ENCODE results near the gene REPS1.

REPS1 gene

GRCh38 chr6:138987080-138987642 lies 892 bp downstream of the REPS1 start:
- Histone ChIP-seq H3K27me3 (ENCODE audit: control insufficient read depth in 5 of 5, insufficient read depth in 4 of 5, low read length in 5 of 5) (no peaks in the 10 kb centered on the region), H3K4me1 (ENCODE audit: control insufficient read depth in 5 of 5, insufficient read depth in 5 of 5, low read length in 5 of 5) (peaks cover 0 to 25% (median 23%) of the 10 kb centered on the region in 5 donors), H3K27ac (ENCODE audit: low read depth, low read length) (peak overlapping the region; percentile 33), H3K9ac (ENCODE audit: low read length in 5 of 5) (peak overlapping the region in 4 of 5 donors; percentile 80 to 91 (median 88)), H3K9me3 (ENCODE audit: control insufficient read depth in 5 of 5, low read length in 5 of 5) (no peaks in the 10 kb centered on the region), H3K4me3 (ENCODE audit: low read depth in 1 of 5, low read length in 5 of 5) (peak overlapping the region; percentile 73 to 92 (median 91)), H3K36me3 (ENCODE audit: control insufficient read depth in 5 of 5, insufficient read depth in 5 of 5, low read length in 5 of 5) (no peaks in the 10 kb centered on the region)

DNA sequence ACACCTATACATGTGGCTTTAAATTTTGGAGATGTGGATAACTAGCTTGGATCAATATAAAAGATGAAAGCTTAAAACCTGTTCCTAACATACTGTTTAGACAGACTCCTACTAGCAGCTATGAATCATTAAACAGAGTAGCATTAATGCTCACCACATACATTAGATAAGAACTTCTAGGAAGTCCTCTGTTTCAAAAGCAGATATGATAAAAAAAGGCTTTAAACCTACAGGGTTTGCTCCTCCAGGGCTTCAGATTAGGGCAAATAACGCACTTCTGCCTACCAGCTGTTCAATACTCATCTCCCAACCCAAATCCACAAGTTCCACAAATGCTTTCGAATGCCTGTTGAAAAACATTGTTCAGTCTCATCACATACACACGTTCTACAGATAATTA lies 1.5 kb downstream of the REPS1 start:
- H3K27me3 ChIP-seq (ENCODE audit: control insufficient read depth in 5 of 5, insufficient read depth in 4 of 5, low read length in 5 of 5) = no peaks in the 10 kb centered on the region
- H3K9ac ChIP-seq (ENCODE audit: low read length in 5 of 5) = peak overlapping the region in 4 of 5 donors; percentile 80 to 91 (median 88)
- peak overlapping the region; percentile 33 for H3K27ac ChIP-seq (ENCODE audit: low read depth, low read length)
- no peaks in the 10 kb centered on the region for H3K9me3 ChIP-seq (ENCODE audit: control insufficient read depth in 5 of 5, low read length in 5 of 5)
- H3K4me3 ChIP-seq (ENCODE audit: low read depth in 1 of 5, low read length in 5 of 5) = peak overlapping the region; percentile 73 to 92 (median 91)
- peaks cover 0 to 25% (median 23%) of the 10 kb centered on the region in 5 donors for H3K4me1 ChIP-seq (ENCODE audit: control insufficient read depth in 5 of 5, insufficient read depth in 5 of 5, low read length in 5 of 5)
- H3K36me3 ChIP-seq (ENCODE audit: control insufficient read depth in 5 of 5, insufficient read depth in 5 of 5, low read length in 5 of 5) = no peaks in the 10 kb centered on the region

GRCh38 chr6:138981416-138981815 lies 6.6 kb downstream of the REPS1 start:
- peaks cover 0 to 12% (median 7%) of the 10 kb centered on the region in 5 donors for H3K4me1 ChIP-seq (ENCODE audit: control insufficient read depth in 5 of 5, insufficient read depth in 5 of 5, low read length in 5 of 5)
- H3K4me3 ChIP-seq (ENCODE audit: low read depth in 1 of 5, low read length in 5 of 5) = no peak overlapping the region
- H3K27me3 ChIP-seq (ENCODE audit: control insufficient read depth in 5 of 5, insufficient read depth in 4 of 5, low read length in 5 of 5) = no peaks in the 10 kb centered on the region
- H3K27ac ChIP-seq (ENCODE audit: low read depth, low read length) = no peak overlapping the region
- no peaks in the 10 kb centered on the region for H3K9me3 ChIP-seq (ENCODE audit: control insufficient read depth in 5 of 5, low read length in 5 of 5)
- no peaks in the 10 kb centered on the region for H3K36me3 ChIP-seq (ENCODE audit: control insufficient read depth in 5 of 5, insufficient read depth in 5 of 5, low read length in 5 of 5)
- no peak overlapping the region for H3K9ac ChIP-seq (ENCODE audit: low read length in 5 of 5)

DNA sequence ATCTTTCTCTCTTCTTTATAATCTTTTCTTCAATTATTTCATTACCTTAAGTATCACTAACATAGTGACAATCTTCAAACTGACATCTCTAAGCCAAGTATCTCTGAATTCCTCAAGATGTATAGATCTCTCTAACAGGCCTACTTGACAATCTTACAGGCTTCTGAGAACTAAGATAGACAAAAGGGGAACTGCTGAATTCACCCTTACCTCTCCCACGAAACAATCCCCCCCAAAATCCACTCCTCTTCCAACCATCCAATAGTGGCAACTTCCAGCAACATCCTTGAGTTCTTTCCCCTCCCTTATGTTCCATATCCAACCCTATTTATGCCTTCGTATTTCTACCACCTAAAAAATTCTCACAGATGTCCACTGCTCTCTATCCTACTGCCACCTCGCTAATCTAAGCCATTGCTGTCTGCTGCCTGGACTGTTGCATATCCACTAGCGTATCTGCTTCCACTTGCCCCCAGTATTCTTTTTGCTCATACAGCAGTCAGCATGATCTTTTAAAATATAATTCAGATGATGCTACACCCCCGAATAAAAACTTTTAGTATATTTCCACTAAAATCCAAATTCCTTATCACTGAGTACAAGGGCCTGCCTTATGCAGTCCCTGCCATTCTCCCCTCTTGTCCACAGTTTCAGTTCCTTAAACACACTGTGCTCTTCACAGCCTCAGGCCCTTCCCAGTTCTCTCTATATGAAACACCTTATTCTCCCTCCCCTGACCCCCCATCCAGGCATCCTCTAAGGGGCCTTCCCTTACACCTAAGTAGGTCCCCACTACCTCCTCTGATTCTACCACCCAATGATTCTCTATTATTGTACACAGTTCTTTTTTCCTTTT lies 8.0 kb downstream of the REPS1 start:
- Histone ChIP-seq H3K27me3 (ENCODE audit: control insufficient read depth in 5 of 5, insufficient read depth in 4 of 5, low read length in 5 of 5) (no peaks in the 10 kb centered on the region), H3K27ac (ENCODE audit: low read depth, low read length) (no peak overlapping the region), H3K9me3 (ENCODE audit: control insufficient read depth in 5 of 5, low read length in 5 of 5) (no peaks in the 10 kb centered on the region), H3K36me3 (ENCODE audit: control insufficient read depth in 5 of 5, insufficient read depth in 5 of 5, low read length in 5 of 5) (no peaks in the 10 kb centered on the region), H3K4me3 (ENCODE audit: low read depth in 1 of 5, low read length in 5 of 5) (no peak overlapping the region), H3K4me1 (ENCODE audit: control insufficient read depth in 5 of 5, insufficient read depth in 5 of 5, low read length in 5 of 5) (peaks cover 0 to 1% (median 0%) of the 10 kb centered on the region in 5 donors), H3K9ac (ENCODE audit: low read length in 5 of 5) (no peak overlapping the region)

DNA sequence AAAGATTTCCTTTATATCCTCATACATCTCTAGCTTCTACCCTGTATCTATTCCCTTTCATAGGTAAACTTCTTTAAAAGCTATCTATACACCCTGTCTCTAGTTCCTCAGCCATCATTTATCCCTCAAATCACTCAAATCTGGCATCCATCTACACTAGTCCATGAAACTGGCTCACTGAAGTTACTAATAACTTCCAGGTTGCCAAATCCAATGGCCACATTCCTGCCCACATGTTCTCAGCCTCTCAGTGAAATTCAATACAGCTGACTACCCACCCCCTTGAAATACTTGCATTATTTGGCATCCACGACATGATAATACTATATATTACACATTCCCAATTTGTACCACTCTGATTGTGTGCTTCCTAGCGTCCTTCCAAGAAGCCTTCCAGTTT lies 8.7 kb downstream of the REPS1 start:
- Histone ChIP-seq H3K27ac (ENCODE audit: low read depth, low read length) (no peak overlapping the region), H3K4me3 (ENCODE audit: low read depth in 1 of 5, low read length in 5 of 5) (no peak overlapping the region), H3K4me1 (ENCODE audit: control insufficient read depth in 5 of 5, insufficient read depth in 5 of 5, low read length in 5 of 5) (peaks cover 0 to 1% (median 0%) of the 10 kb centered on the region in 5 donors), H3K9ac (ENCODE audit: low read length in 5 of 5) (no peak overlapping the region), H3K27me3 (ENCODE audit: control insufficient read depth in 5 of 5, insufficient read depth in 4 of 5, low read length in 5 of 5) (no peaks in the 10 kb centered on the region), H3K36me3 (ENCODE audit: control insufficient read depth in 5 of 5, insufficient read depth in 5 of 5, low read length in 5 of 5) (no peaks in the 10 kb centered on the region), H3K9me3 (ENCODE audit: control insufficient read depth in 5 of 5, low read length in 5 of 5) (no peaks in the 10 kb centered on the region)

GRCh38 chr6:138978229-138978628 lies 9.8 kb downstream of the REPS1 start:
- no peak overlapping the region for H3K4me3 ChIP-seq (ENCODE audit: low read depth in 1 of 5, low read length in 5 of 5)
- H3K27ac ChIP-seq (ENCODE audit: low read depth, low read length) = no peak overlapping the region
- H3K9ac ChIP-seq (ENCODE audit: low read length in 5 of 5) = no peak overlapping the region
- H3K9me3 ChIP-seq (ENCODE audit: control insufficient read depth in 5 of 5, low read length in 5 of 5) = no peaks in the 10 kb centered on the region
- peaks cover 0 to 8% (median 5%) of the 10 kb centered on the region in 5 donors for H3K4me1 ChIP-seq (ENCODE audit: control insufficient read depth in 5 of 5, insufficient read depth in 5 of 5, low read length in 5 of 5)
- no peaks in the 10 kb centered on the region for H3K27me3 ChIP-seq (ENCODE audit: control insufficient read depth in 5 of 5, insufficient read depth in 4 of 5, low read length in 5 of 5)
- H3K36me3 ChIP-seq (ENCODE audit: control insufficient read depth in 5 of 5, insufficient read depth in 5 of 5, low read length in 5 of 5) = no peaks in the 10 kb centered on the region

- H3K27ac ChIP-seq (ENCODE audit: low read depth, low read length) = no peak overlapping the region
- H3K9me3 ChIP-seq (ENCODE audit: control insufficient read depth in 5 of 5, low read length in 5 of 5) = no peaks in the 10 kb centered on the region
- H3K9ac ChIP-seq (ENCODE audit: low read length in 5 of 5) = no peak overlapping the region
- H3K4me1 ChIP-seq (ENCODE audit: control insufficient read depth in 5 of 5, insufficient read depth in 5 of 5, low read length in 5 of 5) = peaks cover 0 to 14% (median 9%) of the 10 kb centered on the region in 5 donors
- no peaks in the 10 kb centered on the region for H3K36me3 ChIP-seq (ENCODE audit: control insufficient read depth in 5 of 5, insufficient read depth in 5 of 5, low read length in 5 of 5)
- H3K4me3 ChIP-seq (ENCODE audit: low read depth in 1 of 5, low read length in 5 of 5) = no peak overlapping the region
- H3K27me3 ChIP-seq (ENCODE audit: control insufficient read depth in 5 of 5, insufficient read depth in 4 of 5, low read length in 5 of 5) = no peaks in the 10 kb centered on the region
Measured at GRCh38 chr6:138977646-138978167, 10.3 kb downstream of the REPS1 start.

DNA sequence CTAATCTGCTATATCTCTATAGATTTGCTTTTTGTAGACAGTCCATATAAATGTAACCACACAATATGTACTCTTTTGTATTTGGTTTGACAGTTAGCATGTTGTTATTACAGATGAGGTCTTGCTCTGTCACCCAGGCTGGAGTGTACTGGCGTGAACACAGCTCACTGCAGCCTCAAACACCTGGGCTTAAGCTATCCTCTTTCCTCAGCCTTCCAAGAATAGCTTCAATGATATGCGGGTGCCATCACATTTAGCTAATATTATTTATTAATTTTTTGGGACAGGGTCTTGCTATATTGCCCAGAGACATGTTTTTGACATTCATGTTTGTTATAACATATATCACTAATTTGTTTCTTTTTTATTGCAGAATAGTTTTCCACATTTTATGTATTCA lies 10.8 kb downstream of the REPS1 start:
- Histone ChIP-seq H3K4me3 (ENCODE audit: low read depth in 1 of 5, low read length in 5 of 5) (no peak overlapping the region), H3K36me3 (ENCODE audit: control insufficient read depth in 5 of 5, insufficient read depth in 5 of 5, low read length in 5 of 5) (no peaks in the 10 kb centered on the region), H3K27ac (ENCODE audit: low read depth, low read length) (no peak overlapping the region), H3K9me3 (ENCODE audit: control insufficient read depth in 5 of 5, low read length in 5 of 5) (no peaks in the 10 kb centered on the region), H3K27me3 (ENCODE audit: control insufficient read depth in 5 of 5, insufficient read depth in 4 of 5, low read length in 5 of 5) (no peaks in the 10 kb centered on the region), H3K4me1 (ENCODE audit: control insufficient read depth in 5 of 5, insufficient read depth in 5 of 5, low read length in 5 of 5) (peaks cover 0 to 16% (median 14%) of the 10 kb centered on the region in 5 donors), H3K9ac (ENCODE audit: low read length in 5 of 5) (no peak overlapping the region)

GRCh38 chr6:138975815-138976214 lies 12.2 kb downstream of the REPS1 start:
- H3K27ac ChIP-seq (ENCODE audit: low read depth, low read length) = no peak overlapping the region
- H3K27me3 ChIP-seq (ENCODE audit: control insufficient read depth in 5 of 5, insufficient read depth in 4 of 5, low read length in 5 of 5) = no peaks in the 10 kb centered on the region
- no peak overlapping the region for H3K9ac ChIP-seq (ENCODE audit: low read length in 5 of 5)
- H3K4me1 ChIP-seq (ENCODE audit: control insufficient read depth in 5 of 5, insufficient read depth in 5 of 5, low read length in 5 of 5) = peaks cover 0 to 30% (median 28%) of the 10 kb centered on the region in 5 donors
- no peak overlapping the region for H3K4me3 ChIP-seq (ENCODE audit: low read depth in 1 of 5, low read length in 5 of 5)
- H3K36me3 ChIP-seq (ENCODE audit: control insufficient read depth in 5 of 5, insufficient read depth in 5 of 5, low read length in 5 of 5) = no peaks in the 10 kb centered on the region
- no peaks in the 10 kb centered on the region for H3K9me3 ChIP-seq (ENCODE audit: control insufficient read depth in 5 of 5, low read length in 5 of 5)
